H9 (cell line): ENCODE results near the gene XPC. TPM values are rescaled to one million over a fixed set of nuclear protein-coding genes. Genes with fewer than 3 reads are reported as not detected.

Experiments
- DNase-seq: peaks from one replicate; pipeline ENCODE4 v3.0.0-alpha.2; 2017
- H2AFZ ChIP-seq: one replicate; pipeline ENCODE4 v1.6.1; 2013; ENCODE audit warnings: mild to moderate bottlenecking, low read length, control low read depth, moderate library complexity
- H2AK5ac ChIP-seq: 2 replicates; pipeline ENCODE4 v1.6.1; 2013; ENCODE audit warnings: low read length, control low read depth, mixed read lengths; ENCODE audit not compliant: insufficient read length
- H2BK120ac ChIP-seq: one replicate; pipeline ENCODE4 v1.6.1; 2013; ENCODE audit warnings: low read depth, mild to moderate bottlenecking, low read length, control low read depth, inconsistent platforms; ENCODE audit not compliant: poor library complexity, severe bottlenecking
- H2BK12ac ChIP-seq: 2 replicates; pipeline ENCODE4 v1.6.1; 2013; ENCODE audit warnings: low read length, control low read depth, mixed read lengths, low read depth; ENCODE audit not compliant: insufficient read length
- H2BK15ac ChIP-seq: 2 replicates; pipeline ENCODE4 v1.6.1; 2013; ENCODE audit warnings: low read depth, low read length, control low read depth
- H2BK20ac ChIP-seq: one replicate; pipeline ENCODE4 v1.6.1; 2013; ENCODE audit warnings: low read depth, mild to moderate bottlenecking, low read length, control low read depth, inconsistent platforms; ENCODE audit not compliant: poor library complexity, severe bottlenecking
- H2BK5ac ChIP-seq: 2 replicates; pipeline ENCODE4 v1.6.1; 2013; ENCODE audit warnings: low read length, control low read depth, mixed read lengths; ENCODE audit not compliant: insufficient read length
- H3K14ac ChIP-seq: 2 replicates; pipeline ENCODE4 v1.6.1; 2013; ENCODE audit warnings: low read length, control low read depth; ENCODE audit not compliant: insufficient read depth
- H3K18ac ChIP-seq: 2 replicates; pipeline ENCODE4 v1.6.1; 2013; ENCODE audit warnings: low read depth, mild to moderate bottlenecking, mixed read lengths, low read length, control low read depth; ENCODE audit not compliant: insufficient read length
- H3K23ac ChIP-seq: 2 replicates; pipeline ENCODE4 v1.6.1; 2013; ENCODE audit warnings: low read length, control low read depth, mixed read lengths, low read depth; ENCODE audit not compliant: insufficient read length
- H3K23me2 ChIP-seq: 2 replicates; pipeline ENCODE4 v1.6.1; 2013; ENCODE audit warnings: low read depth, mild to moderate bottlenecking, mixed read lengths, low read length, control low read depth; ENCODE audit not compliant: insufficient read length, poor library complexity, severe bottlenecking
- H3K27ac ChIP-seq: 2 replicates; pipeline ENCODE4 v1.5.1; 2013; ENCODE audit warnings: low read length, control low read depth, mixed read lengths, low read depth; ENCODE audit not compliant: insufficient read length
- H3K27me3 ChIP-seq: 2 replicates; pipeline ENCODE4 v1.6.1; 2013; ENCODE audit warnings: low read length, control low read depth, inconsistent platforms; ENCODE audit not compliant: insufficient read depth
- H3K4ac ChIP-seq: 2 replicates; pipeline ENCODE4 v1.6.1; 2013; ENCODE audit warnings: low read depth, mild to moderate bottlenecking, control low read depth, inconsistent platforms, low read length, moderate library complexity
- H3K4me1 ChIP-seq: 2 replicates; pipeline ENCODE4 v1.6.1; 2013; ENCODE audit warnings: low read length, control low read depth, inconsistent platforms; ENCODE audit not compliant: insufficient read depth
- H3K4me2 ChIP-seq: 2 replicates; pipeline ENCODE4 v1.6.1; 2013; ENCODE audit warnings: low read length, control low read depth, mixed read lengths; ENCODE audit not compliant: insufficient read length, insufficient read depth
- H3K56ac ChIP-seq: 2 replicates; pipeline ENCODE4 v1.6.1; 2013; ENCODE audit warnings: low read depth, mild to moderate bottlenecking, mixed read lengths, low read length, control low read depth; ENCODE audit not compliant: insufficient read length
- H3K79me1 ChIP-seq: 2 replicates; pipeline ENCODE4 v1.6.1; 2013; ENCODE audit warnings: low read depth, mild to moderate bottlenecking, moderate library complexity, low read length, control low read depth, inconsistent platforms; ENCODE audit not compliant: insufficient read depth, poor library complexity, severe bottlenecking
- H3K79me2 ChIP-seq: 2 replicates; pipeline ENCODE4 v1.6.1; 2013; ENCODE audit warnings: low read length, control low read depth, inconsistent platforms; ENCODE audit not compliant: insufficient read depth
- H3K9ac ChIP-seq: 2 replicates; pipeline ENCODE4 v1.6.1; 2013; ENCODE audit warnings: low read length, control low read depth, mixed read lengths; ENCODE audit not compliant: insufficient read length; ENCODE audit errors: extremely low read depth
- H3K9me3 ChIP-seq: one replicate; pipeline ENCODE4 v1.6.1; 2013; ENCODE audit warnings: low read depth, low read length, inconsistent platforms; ENCODE audit not compliant: control insufficient read depth
- H3T11ph ChIP-seq: one replicate; pipeline ENCODE4 v1.6.1; 2013; ENCODE audit warnings: mild to moderate bottlenecking, low read length, control low read depth, inconsistent platforms
- H4K20me1 ChIP-seq: one replicate; pipeline ENCODE4 v1.6.1; 2013; ENCODE audit not compliant: control insufficient read depth, insufficient read length, insufficient read depth
- H4K5ac ChIP-seq: 2 replicates; pipeline ENCODE4 v1.6.1; 2013; ENCODE audit warnings: low read depth, mild to moderate bottlenecking, mixed read lengths, low read length, control low read depth; ENCODE audit not compliant: insufficient read length
- H4K8ac ChIP-seq: replicated peaks from 2 replicates; pipeline ENCODE4 v1.6.1; 2013; ENCODE audit warnings: low read length, control low read depth, mixed read lengths, low read depth; ENCODE audit not compliant: insufficient read length
- H4K91ac ChIP-seq: 2 replicates; pipeline ENCODE4 v1.6.1; 2013; ENCODE audit warnings: low read depth, mild to moderate bottlenecking, moderate library complexity, mixed read lengths, low read length, control low read depth; ENCODE audit not compliant: insufficient read length
- H3K27ac Mint-ChIP-seq, 3 experiments: 2 replicates in 2 of 3; 3 replicates in 1 of 3; pipeline ENCODE4 v1.8.0; 2020 to 2021; ENCODE audit warnings: mixed read lengths in 3 of 3, mild to moderate bottlenecking in 1 of 3, moderate library complexity in 1 of 3
- H3K27me3 Mint-ChIP-seq: 2 replicates; pipeline ENCODE4 v1.8.0; 2021; ENCODE audit warnings: low read depth, mild to moderate bottlenecking, moderate library complexity, mixed read lengths
- H3K36me3 Mint-ChIP-seq, 3 experiments: 2 replicates in 2 of 3; 3 replicates in 1 of 3; pipeline ENCODE4 v1.8.0; 2020 to 2021; ENCODE audit warnings: low read depth in 3 of 3, mixed read lengths in 3 of 3; ENCODE audit not compliant: insufficient read depth in 1 of 3
- H3K4me1 Mint-ChIP-seq, 2 experiments: 2 replicates each; pipeline ENCODE4 v1.8.0; 2020; ENCODE audit warnings: mixed read lengths in 2 of 2
- H3K4me3 Mint-ChIP-seq, 2 experiments: 2 replicates in 1 of 2; 3 replicates in 1 of 2; pipeline ENCODE4 v1.8.0; 2020 to 2021; ENCODE audit warnings: mild to moderate bottlenecking in 2 of 2, mixed read lengths in 2 of 2, moderate library complexity in 1 of 2
- H3K9me3 Mint-ChIP-seq, 2 experiments: 2 replicates in 1 of 2; 3 replicates in 1 of 2; pipeline ENCODE4 v1.8.0; 2020; ENCODE audit warnings: mild to moderate bottlenecking in 2 of 2, mixed read lengths in 2 of 2, moderate library complexity in 1 of 2
- CTCF ChIP-seq: fragments of 200-600 bp; sonication (generic); conservative IDR thresholded peaks from 3 replicates; pipeline ENCODE4 v1.8.0; 2021; ENCODE audit warnings: antibody characterized with exemption, mild to moderate bottlenecking
- WGBS: extraction: QIAGEN DNeasy Blood & Tissue Kit; methylation state at CpG from one replicate; pipeline ENCODE4 v1.1.7; 2013; ENCODE audit warnings: missing lambda C conversion rate, low lambda C conversion rate, mixed read lengths; ENCODE audit not compliant: insufficient read length; ENCODE audit errors: extremely low coverage; 5-methylcytosine and 5-hydroxymethylcytosine counted together
- total RNA-seq: library from RNA; stranded (reverse); gene quantifications from 2 replicates; pipeline ENCODE4 v1.2.1, GENCODE V29; 2021

XPC gene
- total RNA-seq, 1 experiment from 2014 or later = 30.3 TPM

GRCh38 chr3:14177580-14178246, 688 bp downstream of the XPC start:
- no peak overlapping the region for H3T11ph ChIP-seq
- H3K27me3 ChIP-seq = no peaks in the 10 kb centered on the region
- peak overlapping the region; percentile 76 for H3K18ac ChIP-seq
- no peaks in the 10 kb centered on the region for H3K9me3 ChIP-seq
- no peak overlapping the region for H2AK5ac ChIP-seq
- peaks cover 13% of the 10 kb centered on the region for H3K23me2 ChIP-seq
- H3K14ac ChIP-seq = peak overlapping the region; percentile 89
- WGBS = no CpG with 5 or more reads among the region's 10 CpGs
- peak overlapping the region; percentile 97 for H3K4me2 ChIP-seq
- H2BK120ac ChIP-seq = no peak overlapping the region
- no peak for DNase-seq
- H3K56ac ChIP-seq = peak overlapping the region; percentile 27
- Mint-ChIP-seq H3K4me3 (peak overlapping the region; percentile 98), H3K9me3 (peaks cover 0 to 3% of the 10 kb centered on the region in 2 experiments; a peak in 1 of 5 replicates), H3K4me1 (peaks cover 26 to 33% of the 10 kb centered on the region in 2 experiments), H3K27me3 (no peaks in the 10 kb centered on the region), H3K27ac (peak overlapping the region in 2 of 3 experiments; percentile 63 to 85; a peak in 6 of 7 replicates), H3K36me3 (peaks cover 7 to 23% (median 19%) of the 10 kb centered on the region in 3 experiments)
- H3K4me1 ChIP-seq = no peaks in the 10 kb centered on the region
- no peak overlapping the region for H4K5ac ChIP-seq
- no peak overlapping the region for H2AFZ ChIP-seq
- no peak for TF ChIP-seq CTCF
- H4K20me1 ChIP-seq = no peaks in the 10 kb centered on the region
- no peak overlapping the region for H4K8ac ChIP-seq
- no peak overlapping the region for H4K91ac ChIP-seq
- no peak overlapping the region for H3K27ac ChIP-seq
- H3K23ac ChIP-seq = no peak overlapping the region
- H3K4ac ChIP-seq = no peak overlapping the region
- no peak overlapping the region for H2BK20ac ChIP-seq
- no peak overlapping the region for H2BK12ac ChIP-seq
- peaks cover 11% of the 10 kb centered on the region; the same call in 1 of the 2 replicates for H3K79me2 ChIP-seq
- H2BK5ac ChIP-seq = no peak overlapping the region
- H2BK15ac ChIP-seq = no peak overlapping the region
- peaks cover 2% of the 10 kb centered on the region for H3K79me1 ChIP-seq
- peak overlapping the region; percentile 94 for H3K9ac ChIP-seq
